Pancreas (tissue), 10 donors: ENCODE data around the gene FARS2. TPM values are rescaled to one million over a fixed set of nuclear protein-coding genes. Genes with fewer than 3 reads are reported as not detected.

Experiments
- ATAC-seq, 4 donors: fragments of 200-7000 bp; cut with Tn5 transposase; one replicate each; pipeline versions ENCODE4 v1.8.0 to v1.9.1; 2020; ENCODE audit warnings: mild to moderate bottlenecking in 4 of 4, moderate library complexity in 4 of 4
- DNase-seq, 6 donors: peaks; one replicate each; pipeline ENCODE4 v3.0.0-alpha.2; 2020
- FAIRE-seq: peaks from 2 replicates; lab custom pipeline; 2012; peaks lifted over from hg19 to GRCh38; lab: Jason Lieb, UNC
- H3K27ac ChIP-seq, 4 donors: fragments of 200-600 bp; sonication (generic); 1 replicate in 3 of 4; 2 replicates in 1 of 4; pipeline versions ENCODE4 v1.5.0 to v1.8.0; 2020
- H3K27me3 ChIP-seq, 4 donors: fragments of 200-600 bp; one replicate each; pipeline ENCODE4 v1.8.0; 2021
- H3K36me3 ChIP-seq, 3 donors: fragments of 200-600 bp; sonication (generic) in 1 of 3; one replicate each; pipeline versions ENCODE4 v1.5.0 to v1.8.0; 2020 to 2021
- H3K4me1 ChIP-seq, 3 donors: fragments of 200-600 bp; one replicate each; pipeline ENCODE4 v1.8.0; 2021
- H3K4me3 ChIP-seq, 4 donors: fragments of 200-600 bp; sonication (generic) in 2 of 4; one replicate each; pipeline versions ENCODE4 v1.5.0 to v1.8.0; 2020 to 2021
- H3K9me3 ChIP-seq, 4 donors: fragments of 200-600 bp; one replicate each; pipeline ENCODE4 v1.8.0; 2021
- WGBS, 2 donors: extraction: QIAGEN DNeasy Blood & Tissue Kit; methylation state at CpG; one replicate each; pipeline ENCODE4 v1.1.7; 2013; 5-methylcytosine and 5-hydroxymethylcytosine counted together
- intact Hi-C, 3 donors: fragments of 100-400 bp; cut with DNase I; formaldehyde crosslinking; loops; one replicate each; pipeline versions ENCODE4 v1.11.1 to v1.14.2; 2022
- polyA plus RNA-seq, 2 donors: library from polyadenylated mRNA; stranded (reverse); fragments of 200-250 nt; gene quantifications; one replicate each; pipeline ENCODE4 v1.2.3, GENCODE V29; 2013
- total RNA-seq, 6 donors: library from RNA; stranded (reverse); fragmentation: NEBNext Ultra II Directional in 4 of 6; extraction: Animal tissue kit (Norgen Biotek cat#: 25700) in 4 of 6; gene quantifications; one replicate each; pipeline versions ENCODE4 v1.2.1 to v1.2.4, GENCODE V29; 2021 to 2023
- TF ChIP-seq, protein P1 (sequence below), 4 donors: fragments of 200-600 bp; sonication (generic) in 3 of 4; IDR thresholded peaks; one replicate each; pipeline versions ENCODE4 v1.5.0 to v1.8.0; 2021; ENCODE audit warnings: antibody characterized with exemption in 4 of 4
- donor health status: healthy with polysubstance abuse.
- donor health status: DM: no; HTN: no; CAD: no; lungs with moderate emphysema.
- donor health status: DM: no; HTN: no; CAD: no.
- donor health status: control.
- donor health status: control.
- donor health status: Bipolar disorder and iron deficiency.
- donor health status: DM: yes; HTN: yes; CAD: no.
- donor health status: DM: no; HTN: no; CAD: no.
- donor health status: DM: no; HTN: no; CAD: no.
- donor health status: DM: yes; HTN: yes; CAD: no.

FARS2 gene
- total and polyA plus RNA-seq, 8 donors, result 4.1 to 10.3 (median 7.5) TPM

DNA sequence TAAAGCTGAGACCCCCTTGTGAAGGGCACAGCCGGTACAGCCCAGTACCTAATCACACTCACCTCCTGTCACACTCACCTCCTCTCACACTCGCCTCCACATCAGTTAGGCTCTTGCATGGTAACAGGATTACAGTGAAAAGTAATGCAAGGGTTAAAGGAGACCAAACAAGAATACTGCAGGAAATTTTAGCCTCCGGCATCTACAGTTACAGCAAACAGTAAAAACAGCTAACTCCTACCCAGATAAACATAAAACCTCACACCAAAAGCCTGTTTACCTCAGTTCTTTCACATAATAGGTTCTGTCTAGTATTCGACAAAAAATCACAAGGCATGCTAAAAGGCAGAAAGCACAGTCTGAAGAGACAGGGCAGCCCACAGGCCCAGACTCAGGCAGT, 55.6 kb downstream of the FARS2 start:
- no peaks in the 10 kb centered on the region for H3K27me3 ChIP-seq
- ATAC-seq, result no peak
- H3K36me3 ChIP-seq, result no peaks in the 10 kb centered on the region
- TF ChIP-seq, protein P1, sequence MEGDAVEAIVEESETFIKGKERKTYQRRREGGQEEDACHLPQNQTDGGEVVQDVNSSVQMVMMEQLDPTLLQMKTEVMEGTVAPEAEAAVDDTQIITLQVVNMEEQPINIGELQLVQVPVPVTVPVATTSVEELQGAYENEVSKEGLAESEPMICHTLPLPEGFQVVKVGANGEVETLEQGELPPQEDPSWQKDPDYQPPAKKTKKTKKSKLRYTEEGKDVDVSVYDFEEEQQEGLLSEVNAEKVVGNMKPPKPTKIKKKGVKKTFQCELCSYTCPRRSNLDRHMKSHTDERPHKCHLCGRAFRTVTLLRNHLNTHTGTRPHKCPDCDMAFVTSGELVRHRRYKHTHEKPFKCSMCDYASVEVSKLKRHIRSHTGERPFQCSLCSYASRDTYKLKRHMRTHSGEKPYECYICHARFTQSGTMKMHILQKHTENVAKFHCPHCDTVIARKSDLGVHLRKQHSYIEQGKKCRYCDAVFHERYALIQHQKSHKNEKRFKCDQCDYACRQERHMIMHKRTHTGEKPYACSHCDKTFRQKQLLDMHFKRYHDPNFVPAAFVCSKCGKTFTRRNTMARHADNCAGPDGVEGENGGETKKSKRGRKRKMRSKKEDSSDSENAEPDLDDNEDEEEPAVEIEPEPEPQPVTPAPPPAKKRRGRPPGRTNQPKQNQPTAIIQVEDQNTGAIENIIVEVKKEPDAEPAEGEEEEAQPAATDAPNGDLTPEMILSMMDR (IDR thresholded peaks at IDR 0.05), result no peak
- peaks cover 0 to 3% (median 0%) of the 10 kb centered on the region in 3 donors for H3K4me1 ChIP-seq
- no peak for FAIRE-seq
- H3K27ac ChIP-seq, result no peak overlapping the region
- DNase-seq, result no peak
- 86 to 91% methylated on average over 4 of the region's 4 CpGs for WGBS, 2 donors
- no peak overlapping the region for H3K4me3 ChIP-seq
- no peaks in the 10 kb centered on the region for H3K9me3 ChIP-seq
- intact Hi-C loops, result no loop called here

DNA sequence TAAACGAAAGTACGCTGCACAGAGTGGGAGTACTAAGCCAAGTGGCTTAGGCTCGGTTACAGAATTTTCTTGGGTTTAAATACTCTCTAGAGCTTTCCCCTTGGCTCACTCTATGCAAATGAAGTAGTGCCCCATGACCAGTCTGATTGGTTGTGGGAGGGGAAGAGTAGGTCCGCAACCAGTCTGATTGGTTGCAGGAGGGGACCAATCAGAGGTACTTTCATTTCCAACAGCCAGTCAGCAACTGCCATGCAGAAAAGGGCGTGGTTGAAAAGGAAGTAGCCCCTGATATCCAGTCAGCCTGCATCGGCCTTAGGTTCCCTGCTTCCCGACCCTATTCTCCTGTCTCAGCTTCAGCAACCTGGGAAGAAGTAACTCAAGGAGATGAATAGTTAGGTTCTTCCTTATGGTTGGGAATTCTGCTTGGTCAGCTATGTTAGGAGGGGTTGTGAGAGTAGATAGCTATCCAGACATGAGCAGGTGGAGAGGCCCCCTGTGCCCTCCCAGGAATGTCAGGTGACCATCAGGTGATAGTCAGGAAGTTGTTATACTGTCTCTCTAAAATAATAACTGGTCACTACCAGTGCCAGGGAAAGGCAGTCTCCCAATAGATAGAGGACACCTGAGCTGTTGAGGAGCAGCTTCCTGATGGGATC, 57.4 kb downstream of the FARS2 start:
- H3K27ac ChIP-seq, result no peak overlapping the region
- intact Hi-C loops, result no loop called here
- FAIRE-seq (no peak), ATAC-seq (no peak), DNase-seq (no peak)
- no peaks in the 10 kb centered on the region for H3K36me3 ChIP-seq
- 95 to 98% methylated on average over 7 of the region's 7 CpGs for WGBS, 2 donors
- H3K4me3 ChIP-seq, result no peak overlapping the region
- no peaks in the 10 kb centered on the region for H3K9me3 ChIP-seq
- H3K27me3 ChIP-seq, result no peaks in the 10 kb centered on the region
- TF ChIP-seq, protein P1 (IDR thresholded peaks at IDR 0.05), result no peak
- H3K4me1 ChIP-seq, result peaks cover 0 to 3% (median 0%) of the 10 kb centered on the region in 3 donors

DNA sequence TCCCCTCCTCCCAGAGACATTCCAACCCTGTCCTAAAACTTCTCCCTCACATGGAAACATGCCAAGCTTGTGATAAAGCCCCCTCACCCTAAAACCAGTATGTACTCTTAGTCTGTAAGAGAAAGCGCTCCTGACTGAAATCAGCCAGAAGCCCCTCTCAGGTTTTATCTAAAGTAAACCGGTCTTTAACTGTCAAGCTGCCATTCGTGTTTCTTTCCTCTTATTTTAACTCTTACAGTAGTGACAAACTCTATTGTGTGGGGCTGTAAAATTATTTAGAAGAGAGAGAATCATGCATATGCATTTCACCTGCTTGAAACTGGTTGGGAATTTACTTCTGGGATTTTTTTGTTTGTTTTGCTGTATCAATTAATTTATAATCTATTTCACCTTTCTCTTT, 62.7 kb downstream of the FARS2 start:
- Histone ChIP-seq H3K27ac (no peak overlapping the region), H3K36me3 (peaks cover 0 to 4% (median 0%) of the 10 kb centered on the region in 3 donors), H3K4me1 (peaks cover 0 to 3% (median 0%) of the 10 kb centered on the region in 3 donors), H3K9me3 (no peaks in the 10 kb centered on the region), H3K4me3 (no peak overlapping the region), H3K27me3 (no peaks in the 10 kb centered on the region)
- TF ChIP-seq, protein P1 (IDR thresholded peaks at IDR 0.05), result no peak
- no peak for FAIRE-seq
- intact Hi-C loops, result no loop called here
- no peak for ATAC-seq
- 87 to 88% methylated on average over 3 of the region's 3 CpGs for WGBS, 2 donors
- no peak for DNase-seq

DNA sequence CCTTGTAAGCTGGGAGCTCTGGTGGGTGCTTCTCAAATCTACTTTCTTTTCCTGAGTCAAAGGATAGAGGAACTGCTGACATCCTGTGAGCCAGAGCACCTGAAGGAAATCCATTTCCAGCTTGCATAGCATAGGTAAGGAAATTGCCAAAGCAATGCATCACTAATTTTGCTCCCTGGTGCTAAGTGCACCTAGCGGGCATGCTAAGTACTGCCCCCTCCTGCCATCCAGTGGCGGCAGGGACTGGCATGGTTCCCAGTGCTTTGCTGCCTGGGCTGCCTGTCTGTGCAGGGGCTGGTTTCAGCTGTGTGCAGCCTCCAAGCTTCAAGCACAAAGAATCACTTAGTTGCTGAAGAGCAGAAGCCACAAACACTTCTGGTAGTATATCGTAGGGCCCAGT, 63.9 kb downstream of the FARS2 start:
- Histone ChIP-seq H3K36me3 (peaks cover 0 to 4% (median 0%) of the 10 kb centered on the region in 3 donors), H3K9me3 (no peaks in the 10 kb centered on the region), H3K4me3 (no peak overlapping the region), H3K27ac (no peak overlapping the region), H3K27me3 (no peaks in the 10 kb centered on the region), H3K4me1 (peaks cover 0 to 3% (median 0%) of the 10 kb centered on the region in 3 donors)
- intact Hi-C loops, result no loop called here
- FAIRE-seq (no peak), DNase-seq (no peak), ATAC-seq (no peak)
- WGBS, 2 donors, result 95 to 99% methylated on average over 3 of the region's 3 CpGs
- TF ChIP-seq, protein P1 (IDR thresholded peaks at IDR 0.05), result no peak

DNA sequence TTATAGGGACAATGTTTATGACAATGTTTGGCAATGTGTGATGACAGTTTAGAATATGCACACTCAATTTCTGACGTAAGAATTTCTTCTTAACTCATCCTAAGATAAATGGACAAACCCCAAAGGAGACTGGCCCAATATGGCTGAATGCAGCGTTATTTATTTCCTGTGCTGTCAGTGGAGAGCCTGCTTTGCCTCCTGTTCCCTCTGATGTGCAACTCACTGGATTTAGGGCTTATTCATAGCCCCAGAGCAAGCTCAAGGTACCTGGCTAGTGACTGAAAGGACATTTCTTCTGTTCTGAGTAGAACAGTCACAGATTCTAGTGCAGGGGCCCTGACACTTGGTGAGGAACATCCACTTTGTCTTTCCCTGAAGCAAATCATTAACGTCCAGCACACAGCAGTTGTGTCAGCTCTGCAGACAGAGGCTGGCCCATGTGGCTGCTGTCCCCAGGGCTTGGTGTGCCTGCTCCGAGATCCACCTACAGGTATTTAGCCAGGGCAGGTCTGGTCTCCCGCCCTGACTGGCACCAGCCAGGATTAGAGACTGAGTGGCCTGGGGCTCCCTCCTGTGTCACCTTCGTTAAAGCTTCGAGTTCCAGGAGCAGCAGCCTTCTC, 64.8 kb downstream of the FARS2 start:
- Histone ChIP-seq H3K36me3 (peaks cover 0 to 4% (median 0%) of the 10 kb centered on the region in 3 donors), H3K4me1 (no peaks in the 10 kb centered on the region), H3K27me3 (no peaks in the 10 kb centered on the region), H3K9me3 (no peaks in the 10 kb centered on the region), H3K4me3 (no peak overlapping the region), H3K27ac (no peak overlapping the region)
- ATAC-seq (no peak), DNase-seq (no peak), FAIRE-seq (no peak)
- intact Hi-C loops, result no loop called here
- TF ChIP-seq, protein P1 (IDR thresholded peaks at IDR 0.05), result no peak
- 92 to 95% methylated on average over 7 of the region's 7 CpGs for WGBS, 2 donors
